Caco-2 (cell line): ENCODE data around the gene RASGEF1C. TPM values are rescaled to one million over a fixed set of nuclear protein-coding genes. Genes with fewer than 3 reads are reported as not detected.

ENCODE experiments used
- BruUV-seq: library from RNA; stranded (reverse); fragments of 400-500 nt; replicated peaks from 2 replicates; lab custom pipeline; 2021; lab: Mats Ljungman, UMichigan
- CTCF ChIA-PET: fragments of 300-600 bp; sonication (Branson Sonifier 250); formaldehyde crosslinking; loops from one replicate; lab custom pipeline; 2022; ENCODE audit warnings: antibody characterized with exemption; lab: Charles Lee
- POLR2A ChIA-PET: fragments of 300-600 bp; sonication (Branson Sonifier 250); formaldehyde crosslinking; loops from one replicate; lab custom pipeline; 2022; ENCODE audit warnings: antibody characterized with exemption; lab: Charles Lee
- DNase-seq, 2 experiments: peaks; one replicate each; pipeline versions ENCODE4 v3.0.0 to v3.0.0-alpha.2; 2020 to 2022
- H3K27me3 ChIP-seq: replicated peaks from 2 replicates; pipeline ENCODE4 v1.6.0; 2011; ENCODE audit warnings: low read length; ENCODE audit not compliant: control insufficient read depth, insufficient read depth
- H3K36me3 ChIP-seq: 2 replicates; pipeline ENCODE4 v1.5.1; 2011; ENCODE audit warnings: low read length; ENCODE audit not compliant: control insufficient read depth, insufficient read depth
- H3K4me1 ChIP-seq: fragments of 250-450 bp; sonication (Bioruptor Pico); 2 replicates; pipeline ENCODE4 v1.5.1; 2020; ENCODE audit warnings: mild to moderate bottlenecking
- H3K4me3 ChIP-seq: 2 replicates; pipeline ENCODE4 v1.5.1; 2011; ENCODE audit warnings: low read depth, mild to moderate bottlenecking, control low read depth, low read length
- H3K9me3 ChIP-seq: fragments of 250-450 bp; sonication (Bioruptor Pico); 2 replicates; pipeline ENCODE4 v1.5.1; 2020; ENCODE audit warnings: mild to moderate bottlenecking, moderate library complexity
- H3K27ac Mint-ChIP-seq: one replicate; pipeline ENCODE4 v1.8.0; 2022; ENCODE audit warnings: mixed read lengths; ENCODE audit not compliant: unreplicated experiment
- H3K27me3 Mint-ChIP-seq: one replicate; pipeline ENCODE4 v1.8.0; 2022; ENCODE audit warnings: mixed read lengths; ENCODE audit not compliant: insufficient read depth, unreplicated experiment
- H3K36me3 Mint-ChIP-seq: one replicate; pipeline ENCODE4 v1.8.0; 2022; ENCODE audit warnings: mild to moderate bottlenecking, mixed read lengths; ENCODE audit not compliant: insufficient read depth, unreplicated experiment
- H3K4me1 Mint-ChIP-seq: one replicate; pipeline ENCODE4 v1.8.0; 2022; ENCODE audit warnings: low read depth, mixed read lengths; ENCODE audit not compliant: unreplicated experiment
- H3K4me3 Mint-ChIP-seq: one replicate; pipeline ENCODE4 v1.8.0; 2022; ENCODE audit warnings: mild to moderate bottlenecking, moderate library complexity, mixed read lengths; ENCODE audit not compliant: unreplicated experiment
- H3K9me3 Mint-ChIP-seq: one replicate; pipeline ENCODE4 v1.8.0; 2022; ENCODE audit warnings: mixed read lengths; ENCODE audit not compliant: unreplicated experiment
- CTCF ChIP-seq, 2 experiments: fragments of 200-600 bp in 1 of 2; IDR thresholded peaks; 1 replicate in 1 of 2; 2 replicates in 1 of 2; pipeline versions ENCODE4 v1.5.1 to v1.8.0; 2011 to 2022; ENCODE audit warnings: antibody characterized with exemption in 1 of 2, control low read depth in 1 of 2, inconsistent platforms in 1 of 2, low read depth in 1 of 2, low read length in 1 of 2, mild to moderate bottlenecking in 1 of 2, moderate library complexity in 1 of 2; ENCODE audit not compliant: insufficient read depth in 1 of 2, severe bottlenecking in 1 of 2, unreplicated experiment in 1 of 2
- intact Hi-C: fragments of 100-400 bp; cut with micrococcal nuclease; formaldehyde crosslinking; loops from one replicate; pipeline ENCODE4 v1.10.0; 2022; ENCODE audit not compliant: unreplicated experiment
- total RNA-seq: library from RNA; stranded (reverse); gene quantifications from 2 replicates; pipeline ENCODE4 v1.2.3, GENCODE V29; 2022

Gene RASGEF1C
- total RNA-seq, 1 experiment from 2014 or later, result not detected

GRCh38 chr5:180107005-180107404 lies 102.0 kb downstream of the RASGEF1C start:
- ChIA-PET POLR2A (no interaction called here), CTCF (no interaction called here)
- peaks cover 18% of the 10 kb centered on the region for H3K9me3 ChIP-seq
- H3K27me3 ChIP-seq, result no peaks in the 10 kb centered on the region
- no peak overlapping the region for H3K4me3 ChIP-seq
- Mint-ChIP-seq H3K4me3 (no peak overlapping the region), H3K27ac (no peak overlapping the region), H3K9me3 (peaks cover 29% of the 10 kb centered on the region), H3K36me3 (no peaks in the 10 kb centered on the region), H3K4me1 (no peaks in the 10 kb centered on the region), H3K27me3 (peaks cover 15% of the 10 kb centered on the region)
- no peak for TF ChIP-seq CTCF (IDR thresholded peaks at IDR 0.05; ENCODE audit: insufficient read depth in 1 of 2, low read depth in 1 of 2, low read length in 1 of 2, severe bottlenecking in 1 of 2, unreplicated experiment in 1 of 2)
- no peaks in the 10 kb centered on the region for H3K4me1 ChIP-seq
- intact Hi-C loops, result no loop called here
- DNase-seq, result no peak
- no peaks in the 10 kb centered on the region for H3K36me3 ChIP-seq
- no TSS peak for BruUV-seq

GRCh38 chr5:180105827-180106312 lies 103.1 kb downstream of the RASGEF1C start:
- Histone ChIP-seq H3K9me3 (peaks cover 18% of the 10 kb centered on the region), H3K36me3 (no peaks in the 10 kb centered on the region), H3K27me3 (no peaks in the 10 kb centered on the region), H3K4me1 (no peaks in the 10 kb centered on the region), H3K4me3 (no peak overlapping the region)
- ChIA-PET POLR2A (no interaction called here), CTCF (no interaction called here)
- Mint-ChIP-seq H3K9me3 (peaks cover 29% of the 10 kb centered on the region), H3K36me3 (no peaks in the 10 kb centered on the region), H3K27me3 (peaks cover 15% of the 10 kb centered on the region), H3K27ac (no peak overlapping the region), H3K4me1 (no peaks in the 10 kb centered on the region), H3K4me3 (no peak overlapping the region)
- TF ChIP-seq CTCF (IDR thresholded peaks at IDR 0.05; ENCODE audit: insufficient read depth in 1 of 2, low read depth in 1 of 2, low read length in 1 of 2, severe bottlenecking in 1 of 2, unreplicated experiment in 1 of 2), result no peak
- intact Hi-C loops, result no loop called here
- no TSS peak for BruUV-seq
- no peak for DNase-seq

GRCh38 chr5:180104168-180104530 lies 104.9 kb downstream of the RASGEF1C start:
- POLR2A ChIA-PET, result no interaction called here
- Histone ChIP-seq H3K9me3 (peaks cover 18% of the 10 kb centered on the region), H3K27me3 (no peaks in the 10 kb centered on the region; the same call in 1 of the 2 replicates), H3K4me3 (no peak overlapping the region), H3K4me1 (no peaks in the 10 kb centered on the region), H3K36me3 (no peaks in the 10 kb centered on the region)
- no peak for TF ChIP-seq CTCF (IDR thresholded peaks at IDR 0.05; ENCODE audit: insufficient read depth in 1 of 2, low read depth in 1 of 2, low read length in 1 of 2, severe bottlenecking in 1 of 2, unreplicated experiment in 1 of 2)
- Mint-ChIP-seq H3K4me1 (no peaks in the 10 kb centered on the region), H3K36me3 (no peaks in the 10 kb centered on the region), H3K4me3 (no peak overlapping the region), H3K27ac (no peak overlapping the region), H3K27me3 (peaks cover 13% of the 10 kb centered on the region), H3K9me3 (peaks cover 29% of the 10 kb centered on the region)
- intact Hi-C loops, result no loop called here
- CTCF ChIA-PET, result no interaction called here
- BruUV-seq, result no TSS peak
- DNase-seq, result no peak
